ENCODE measurements around the gene SMYD4.

Gene SMYD4

DNA sequence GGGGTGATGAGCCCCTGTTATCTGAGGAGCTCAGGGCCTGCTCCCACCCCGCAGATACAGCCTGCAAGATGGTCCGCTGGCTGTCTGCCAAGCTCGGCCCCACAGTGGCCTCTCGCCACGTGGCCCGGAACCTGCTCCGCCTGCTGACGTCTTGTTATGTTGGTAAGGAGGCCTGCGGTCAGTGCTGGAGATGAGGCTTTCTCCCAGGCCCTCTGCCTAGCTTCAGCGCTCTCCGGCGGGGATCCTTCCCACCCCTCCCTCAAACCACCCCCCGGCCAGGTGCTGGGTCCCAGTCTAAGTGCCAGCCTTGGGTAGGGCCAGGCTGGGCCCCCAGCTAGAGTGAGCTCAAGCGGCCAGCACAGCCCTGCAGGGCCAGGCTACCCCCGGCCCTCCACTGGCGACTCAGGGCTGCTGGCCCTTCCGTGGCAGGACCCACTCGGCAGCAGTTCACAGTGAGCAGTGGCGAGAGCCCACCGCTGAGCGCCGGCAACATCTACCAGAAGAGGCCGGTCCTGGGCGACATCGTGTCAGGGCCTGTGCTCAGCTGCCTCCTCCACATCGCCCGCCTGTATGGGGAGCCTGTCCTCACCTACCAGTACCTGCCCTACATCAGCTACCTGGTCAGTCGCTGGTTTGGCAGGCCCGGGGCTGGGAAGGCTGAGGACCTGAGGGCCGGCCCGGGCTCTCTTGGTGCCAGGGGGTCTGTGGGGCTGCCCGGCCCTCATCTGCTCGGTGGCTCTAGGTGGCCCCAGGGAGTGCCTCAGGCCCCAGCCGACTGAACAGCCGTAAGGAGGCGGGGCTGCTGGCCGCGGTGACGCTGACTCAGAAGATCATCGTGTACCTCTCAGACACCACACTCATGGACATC, 99.1 kb downstream of the SMYD4 start:
- no peak for DNase-seq (ENCODE audit: low spot score)

DNA sequence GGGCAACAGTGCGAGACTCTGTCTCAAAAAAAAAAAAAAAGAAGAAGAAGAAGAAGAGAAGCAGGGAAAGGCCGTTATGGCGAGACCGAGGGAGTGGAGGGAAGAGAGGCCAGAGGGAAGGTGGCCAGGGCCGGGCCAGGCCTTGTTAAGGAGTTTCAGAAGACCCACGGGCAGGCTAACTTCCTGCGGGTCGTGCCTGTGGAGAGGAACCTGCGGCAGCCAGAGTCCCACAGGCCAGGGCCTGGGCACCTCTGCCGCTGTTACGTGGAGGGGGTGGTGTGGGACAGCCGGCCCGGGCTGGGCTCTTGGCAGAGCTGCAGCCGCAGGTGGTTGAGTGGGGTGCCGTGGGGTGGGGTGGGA, 99.8 kb downstream of the SMYD4 start:
- no peak for DNase-seq (ENCODE audit: low spot score)

All from CD4-positive, alpha-beta T cell treated with Interleukin-6 at 100 ng/mL for 8 hours (primary cell).